ENCODE data around the gene TLR5. TPM values are rescaled to one million over a fixed set of nuclear protein-coding genes. Genes with fewer than 3 reads are reported as not detected.
A peak's percentile ranks its signal among the peaks of the same experiment; 100 is the strongest.
"Not testable (repeated sequence)": the region's sequence is repeated elsewhere in the genome, so short reads cannot be mapped to it uniquely, and the experiment has no call there.

The TLR5 gene
- total RNA-seq, 6 experiments from 2014 or later, result 0.16 TPM; not detected in 5

DNA sequence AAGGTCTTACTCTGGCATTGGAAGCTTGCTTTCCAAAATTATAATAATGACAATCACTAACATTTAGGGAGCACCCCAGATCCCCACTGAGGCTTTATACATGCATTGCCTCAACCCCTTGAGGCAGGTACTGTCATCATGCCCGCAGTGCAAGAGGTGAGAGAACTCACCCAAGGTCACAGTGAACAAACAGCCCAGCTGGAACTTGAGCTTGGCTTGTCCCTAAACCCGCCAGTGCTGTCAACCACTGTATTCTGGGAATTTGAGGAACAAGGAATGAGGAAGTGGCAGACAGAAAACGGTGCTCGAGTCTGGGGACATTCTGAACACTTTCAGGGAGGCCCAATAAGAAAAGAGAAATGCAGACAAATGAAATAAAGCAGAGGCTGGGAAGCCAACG, 34.6 kb upstream of the TLR5 start:
- Mint-ChIP-seq H3K27me3 (ENCODE audit: insufficient read depth) (peaks cover 13% of the 10 kb centered on the region), H3K9me3 (no peaks in the 10 kb centered on the region), H3K27ac (no peak overlapping the region), H3K4me1 (ENCODE audit: low read depth) (0 out of 2 replicates have a peak, but pooled peaks cover 4% of the 10 kb centered on the region), H3K36me3 (ENCODE audit: low read depth) (no peaks in the 10 kb centered on the region), H3K4me3 (no peak overlapping the region)
- no peak for DNase-seq
- TF ChIP-seq CTCF (IDR thresholded peaks at IDR 0.05), result no peak

DNA sequence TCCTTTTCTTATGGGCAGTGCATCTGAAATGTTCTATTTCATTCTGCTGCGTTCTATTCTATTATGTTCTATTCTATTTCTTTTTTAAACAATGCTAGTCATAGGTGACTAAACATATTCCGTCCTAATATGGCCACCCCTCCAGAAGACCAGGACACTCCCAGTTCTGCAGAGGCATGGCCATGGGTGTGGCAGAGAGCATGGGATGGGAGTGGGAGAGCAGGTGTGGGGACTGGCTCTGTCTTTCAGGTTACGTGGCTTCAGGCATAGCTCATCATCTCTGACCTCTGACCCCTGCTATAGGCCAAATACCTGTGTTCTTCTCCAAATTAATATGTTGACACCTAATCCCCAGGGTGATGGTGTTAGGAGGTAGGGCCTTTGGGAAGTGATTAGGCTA, 33.4 kb upstream of the TLR5 start:
- H3K27ac Mint-ChIP-seq, result no peak overlapping the region

DNA sequence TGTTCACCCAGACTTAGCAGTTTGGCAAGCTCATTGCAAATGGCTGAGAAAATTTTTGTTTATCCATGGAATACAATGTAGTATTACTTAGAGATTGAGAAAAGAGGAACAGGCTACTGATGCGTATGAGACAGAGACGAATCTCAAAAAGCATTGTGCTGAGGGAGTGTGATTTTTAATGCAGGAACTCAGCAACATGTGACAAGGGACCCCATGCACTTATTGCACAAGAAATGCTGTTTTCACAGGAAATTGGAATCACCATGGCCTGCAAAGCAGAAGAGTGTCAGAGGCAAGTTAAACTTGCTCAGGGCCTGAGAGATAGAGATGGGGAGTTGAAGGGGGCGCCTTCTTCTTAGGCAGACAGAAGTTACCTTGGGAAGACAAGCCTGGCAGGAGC, 32.6 kb upstream of the TLR5 start:
- no peak for DNase-seq
- Mint-ChIP-seq H3K9me3 (no peaks in the 10 kb centered on the region; the same call in 1 of the 2 replicates), H3K36me3 (ENCODE audit: low read depth) (no peaks in the 10 kb centered on the region), H3K4me3 (no peak overlapping the region), H3K27ac (no peak overlapping the region), H3K4me1 (ENCODE audit: low read depth) (0 out of 2 replicates have a peak, but pooled peaks cover under 1% of the 10 kb centered on the region), H3K27me3 (ENCODE audit: insufficient read depth) (peaks cover 10% of the 10 kb centered on the region)
- no peak for TF ChIP-seq CTCF (IDR thresholded peaks at IDR 0.05)

More for the DNA sequence above, 33.4 kb upstream of the TLR5 start:
- Mint-ChIP-seq H3K27me3 (ENCODE audit: insufficient read depth) (peaks cover 13% of the 10 kb centered on the region), H3K36me3 (ENCODE audit: low read depth) (no peaks in the 10 kb centered on the region), H3K4me3 (no peak overlapping the region), H3K4me1 (ENCODE audit: low read depth) (0 out of 2 replicates have a peak, but pooled peaks cover 4% of the 10 kb centered on the region), H3K9me3 (no peaks in the 10 kb centered on the region)
- no peak for TF ChIP-seq CTCF (IDR thresholded peaks at IDR 0.05)
- no peak for DNase-seq

DNA sequence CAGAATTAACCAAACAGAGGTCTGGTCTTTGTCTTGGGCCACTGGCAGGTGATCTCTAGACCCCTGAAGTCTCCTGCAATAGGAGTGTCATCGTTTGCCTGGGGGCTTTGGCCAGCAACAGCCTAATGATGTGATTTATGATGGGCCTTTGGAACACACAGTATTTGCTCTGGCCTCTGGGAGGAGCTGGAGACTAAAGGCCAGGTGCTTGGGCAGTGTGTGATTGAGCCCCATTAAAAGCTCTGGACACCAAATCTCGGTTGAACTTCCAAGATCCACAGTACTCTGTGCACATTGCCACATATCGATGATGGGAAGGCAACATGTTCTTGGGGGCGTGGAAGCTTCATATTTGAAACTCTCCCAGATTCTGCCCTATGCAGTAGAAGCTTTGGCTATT, 32.0 kb upstream of the TLR5 start:
- peak; percentile 24 for DNase-seq
- H3K9me3 Mint-ChIP-seq, result no peaks in the 10 kb centered on the region; the same call in 1 of the 2 replicates
- H3K4me3 Mint-ChIP-seq, result no peak overlapping the region
- H3K36me3 Mint-ChIP-seq (ENCODE audit: low read depth), result no peaks in the 10 kb centered on the region
- H3K27ac Mint-ChIP-seq, result no peak overlapping the region
- peaks cover 12% of the 10 kb centered on the region for H3K27me3 Mint-ChIP-seq (ENCODE audit: insufficient read depth)
- H3K4me1 Mint-ChIP-seq (ENCODE audit: low read depth), result no peaks in the 10 kb centered on the region
- TF ChIP-seq CTCF (IDR thresholded peaks at IDR 0.05), result peak; percentile 60

DNA sequence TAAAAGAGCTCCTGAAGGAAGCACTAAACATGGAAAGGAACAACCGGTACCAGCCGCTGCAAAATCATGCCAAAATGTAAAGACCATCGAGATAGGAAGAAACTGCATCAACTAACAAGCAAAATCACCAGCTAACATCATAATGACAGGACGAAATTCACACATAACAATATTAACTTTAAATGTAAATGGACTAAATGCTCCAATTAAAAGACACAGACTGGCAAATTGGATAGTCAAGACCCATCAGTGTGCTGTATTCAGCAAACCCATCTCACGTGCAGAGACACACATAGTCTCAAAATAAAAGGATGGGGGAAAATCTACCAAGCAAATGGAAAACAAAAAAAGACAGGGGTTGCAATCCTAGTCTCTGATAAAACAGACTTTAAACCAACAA, 26.4 kb upstream of the TLR5 start:
- H3K4me3 Mint-ChIP-seq; H3K27ac Mint-ChIP-seq; H3K9me3 Mint-ChIP-seq; H3K4me1 Mint-ChIP-seq (ENCODE audit: low read depth); DNase-seq; H3K36me3 Mint-ChIP-seq (ENCODE audit: low read depth): not testable (repeated sequence)
- H3K27me3 Mint-ChIP-seq (ENCODE audit: insufficient read depth), result peaks cover 12% of the 10 kb centered on the region

GRCh38 chr1:223161321-223161720, 18.3 kb upstream of the TLR5 start:
- DNase-seq, result no peak
- Mint-ChIP-seq H3K4me1 (ENCODE audit: low read depth) (no peaks in the 10 kb centered on the region), H3K27me3 (ENCODE audit: insufficient read depth) (peaks cover 41% of the 10 kb centered on the region), H3K9me3 (no peaks in the 10 kb centered on the region), H3K27ac (no peak overlapping the region), H3K36me3 (ENCODE audit: low read depth) (no peaks in the 10 kb centered on the region), H3K4me3 (no peak overlapping the region)
- TF ChIP-seq CTCF (IDR thresholded peaks at IDR 0.05), result no peak

Measured in HFFc6 (cell line).